ENCODE results near the gene DSG2. TPM values are rescaled to one million over a fixed set of nuclear protein-coding genes. Genes with fewer than 3 reads are reported as not detected.
A peak's percentile ranks its signal among the peaks of the same experiment; 100 is the strongest.

The DSG2 gene
- total RNA-seq, 2 donors from 2014 or later, result 19.1 to 34.0 TPM

- no peaks in the 10 kb centered on the region for H3K27me3 ChIP-seq
- no peak for TF ChIP-seq POLR2A (IDR thresholded peaks at IDR 0.05)
- no peak for TF ChIP-seq CTCF (IDR thresholded peaks at IDR 0.05)
- no peak overlapping the region for H3K4me3 ChIP-seq
- intact Hi-C loops (cut with DNase I), result no loop called here
- no peak for DNase-seq
- no peaks in the 10 kb centered on the region for H3K36me3 ChIP-seq (replicated peaks in 1 of 2; ENCODE audit: insufficient read depth in 1 of 2, low read depth in 2 of 2)
- no peak for ATAC-seq
- peak overlapping the region in 1 of 4 donors; percentile 62 for H3K27ac ChIP-seq
- H3K9me3 ChIP-seq, result no peaks in the 10 kb centered on the region
- 43 to 53% methylated on average over 3 of the region's 3 CpGs for WGBS, 2 donors
- peaks cover 39% of the 10 kb centered on the region for H3K4me1 ChIP-seq
These were observed 11.6 kb downstream of the DSG2 start for GRCh38 chr18:31509571-31509970.

- peaks cover 31% of the 10 kb centered on the region for H3K4me1 ChIP-seq
- no peaks in the 10 kb centered on the region for H3K27me3 ChIP-seq
- intact Hi-C loops (cut with DNase I), result no loop called here
- H3K27ac ChIP-seq, result peak overlapping the region in 1 of 4 donors; percentile 62
- DNase-seq, result no peak
- no peak overlapping the region for H3K4me3 ChIP-seq
- no peaks in the 10 kb centered on the region for H3K36me3 ChIP-seq (replicated peaks in 1 of 2; ENCODE audit: insufficient read depth in 1 of 2, low read depth in 2 of 2)
- H3K9me3 ChIP-seq, result no peaks in the 10 kb centered on the region
- peak; percentile 56 for ATAC-seq
- TF ChIP-seq CTCF (IDR thresholded peaks at IDR 0.05), result no peak
- no peak for TF ChIP-seq POLR2A (IDR thresholded peaks at IDR 0.05)
These were observed 12.3 kb downstream of the DSG2 start for GRCh38 chr18:31510319-31510718.

- DNase-seq, result no peak
- Histone ChIP-seq H3K27me3 (no peaks in the 10 kb centered on the region), H3K36me3 (replicated peaks in 1 of 2; ENCODE audit: insufficient read depth in 1 of 2, low read depth in 2 of 2) (no peaks in the 10 kb centered on the region), H3K4me1 (peaks cover 31% of the 10 kb centered on the region), H3K27ac (peak overlapping the region in 2 of 4 donors; percentile 45 to 62), H3K9me3 (no peaks in the 10 kb centered on the region), H3K4me3 (no peak overlapping the region)
- TF ChIP-seq CTCF (IDR thresholded peaks at IDR 0.05) (no peak), POLR2A (IDR thresholded peaks at IDR 0.05) (no peak)
- WGBS, 2 donors, result 66 to 69% methylated on average over 6 of the region's 6 CpGs
- ATAC-seq, result no peak
- intact Hi-C loops (cut with DNase I), result no loop called here
These were observed 13.1 kb downstream of the DSG2 start for GRCh38 chr18:31511098-31511497.

- no peaks in the 10 kb centered on the region for H3K9me3 ChIP-seq
- peak; percentile 55 for ATAC-seq
These were observed 14.3 kb downstream of the DSG2 start for GRCh38 chr18:31512203-31512764.

More at GRCh38 chr18:31512203-31512764, 14.3 kb downstream of the DSG2 start:
- DNase-seq, result peak in 3 of 4 donors; percentile 13 to 22 (median 20)
- H3K4me1 ChIP-seq, result peaks cover 34% of the 10 kb centered on the region
- 68 to 87% methylated on average over 6 of the region's 6 CpGs for WGBS, 2 donors
- H3K4me3 ChIP-seq, result no peak overlapping the region
- TF ChIP-seq CTCF (IDR thresholded peaks at IDR 0.05) (no peak), POLR2A (IDR thresholded peaks at IDR 0.05) (no peak)
- H3K27me3 ChIP-seq, result no peaks in the 10 kb centered on the region
- H3K27ac ChIP-seq, result peak overlapping the region in 1 of 4 donors; percentile 62
- intact Hi-C loops (cut with DNase I), result no loop called here
- H3K36me3 ChIP-seq (replicated peaks in 1 of 2; ENCODE audit: insufficient read depth in 1 of 2, low read depth in 2 of 2), result no peaks in the 10 kb centered on the region
